ENCODE measurements around the gene ZMYND15. TPM values are rescaled to one million over a fixed set of nuclear protein-coding genes. Genes with fewer than 3 reads are reported as not detected.

Gene ZMYND15
- total and polyA plus RNA-seq, 2 experiments from 2014 or later, result 0.32 to 1.4 TPM

DNA sequence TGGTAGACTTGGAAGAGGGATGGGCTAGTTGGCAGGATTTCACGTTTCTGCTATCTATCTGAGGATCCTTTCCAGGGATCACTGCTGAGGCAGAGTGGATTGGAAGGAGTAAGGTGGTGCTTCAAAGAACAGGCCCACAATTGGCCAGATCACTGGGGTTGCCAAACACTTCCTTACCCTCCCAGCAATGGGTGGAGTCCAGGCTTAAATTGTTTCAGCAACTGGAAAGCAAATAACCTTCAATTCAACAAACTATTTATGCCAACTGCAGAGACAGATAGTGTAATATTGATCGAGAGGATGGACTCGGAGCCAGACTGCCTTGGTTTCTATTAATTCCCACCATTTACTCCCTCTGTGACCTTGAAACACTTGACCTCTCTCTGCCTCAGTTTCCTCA, 27.1 kb upstream of the ZMYND15 start:
- H3K4me1 Mint-ChIP-seq, result peaks cover 13% of the 10 kb centered on the region; the same call in 2 of the 3 replicates
- Histone ChIP-seq H3K4me2 (no peak overlapping the region), H3F3A (replicated peaks; ENCODE audit: low read depth) (peaks cover 8% of the 10 kb centered on the region; the same call in 1 of the 2 replicates), H3K27me3 (ENCODE audit: insufficient read depth) (no peaks in the 10 kb centered on the region), H3K36me3 (ENCODE audit: insufficient read depth) (no peaks in the 10 kb centered on the region; the same call in 1 of the 2 replicates), H3K4me1 (ENCODE audit: insufficient read depth) (peaks cover 11% of the 10 kb centered on the region), H3K79me2 (replicated peaks; ENCODE audit: insufficient read depth) (peaks cover 27% of the 10 kb centered on the region), H2AFZ (no peak overlapping the region), H4K20me1 (replicated peaks; ENCODE audit: insufficient read depth) (no peaks in the 10 kb centered on the region; the same call in 1 of the 2 replicates), H3K9me2 (ENCODE audit: insufficient read depth) (no peaks in the 10 kb centered on the region), H3K27ac (ENCODE audit: low read depth) (no peak overlapping the region), H3K4me3 (no peak overlapping the region)
- no peak overlapping the region for H3K4me3 Mint-ChIP-seq
- peaks cover 17% of the 10 kb centered on the region for H3K27me3 Mint-ChIP-seq (ENCODE audit: insufficient read depth, low read depth, poor library complexity)
- H3K27ac Mint-ChIP-seq, result no peak overlapping the region
- H3K9me3 Mint-ChIP-seq, result peaks cover 10% of the 10 kb centered on the region; the same call in 2 of the 3 replicates
- DNase-seq (ENCODE audit: low spot score), result no peak
- H3K36me3 Mint-ChIP-seq (ENCODE audit: low read depth), result peaks cover 22% of the 10 kb centered on the region
- TF ChIP-seq ETS1 (IDR thresholded peaks at IDR 0.05) (no peak), NANOG (IDR thresholded peaks at IDR 0.05; ENCODE audit: borderline replicate concordance) (no peak), ZNF331 (CRISPR knock-in tag; IDR thresholded peaks at IDR 0.05; ENCODE audit: low read depth) (no peak), JUNB (IDR thresholded peaks at IDR 0.05; ENCODE audit: unreplicated experiment) (no peak), CREB1 (CRISPR knock-in tag; IDR thresholded peaks at IDR 0.05; ENCODE audit: low read depth) (no peak), EZH2phosphoT487 (IDR thresholded peaks at IDR 0.05; ENCODE audit: unreplicated experiment) (no peak), EZH2 (IDR thresholded peaks at IDR 0.05; ENCODE audit: low read depth, unreplicated experiment) (no peak), ZNF114 (CRISPR knock-in tag; IDR thresholded peaks at IDR 0.05) (no peak), POLR2AphosphoS5 (IDR thresholded peaks at IDR 0.05; ENCODE audit: low read depth) (no peak), STAT1 (IDR thresholded peaks at IDR 0.05; ENCODE audit: unreplicated experiment) (no peak), ZNF462 (CRISPR knock-in tag; IDR thresholded peaks at IDR 0.05) (no peak)
- TF ChIP-seq, protein P1, sequence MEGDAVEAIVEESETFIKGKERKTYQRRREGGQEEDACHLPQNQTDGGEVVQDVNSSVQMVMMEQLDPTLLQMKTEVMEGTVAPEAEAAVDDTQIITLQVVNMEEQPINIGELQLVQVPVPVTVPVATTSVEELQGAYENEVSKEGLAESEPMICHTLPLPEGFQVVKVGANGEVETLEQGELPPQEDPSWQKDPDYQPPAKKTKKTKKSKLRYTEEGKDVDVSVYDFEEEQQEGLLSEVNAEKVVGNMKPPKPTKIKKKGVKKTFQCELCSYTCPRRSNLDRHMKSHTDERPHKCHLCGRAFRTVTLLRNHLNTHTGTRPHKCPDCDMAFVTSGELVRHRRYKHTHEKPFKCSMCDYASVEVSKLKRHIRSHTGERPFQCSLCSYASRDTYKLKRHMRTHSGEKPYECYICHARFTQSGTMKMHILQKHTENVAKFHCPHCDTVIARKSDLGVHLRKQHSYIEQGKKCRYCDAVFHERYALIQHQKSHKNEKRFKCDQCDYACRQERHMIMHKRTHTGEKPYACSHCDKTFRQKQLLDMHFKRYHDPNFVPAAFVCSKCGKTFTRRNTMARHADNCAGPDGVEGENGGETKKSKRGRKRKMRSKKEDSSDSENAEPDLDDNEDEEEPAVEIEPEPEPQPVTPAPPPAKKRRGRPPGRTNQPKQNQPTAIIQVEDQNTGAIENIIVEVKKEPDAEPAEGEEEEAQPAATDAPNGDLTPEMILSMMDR (conservative IDR thresholded peaks at IDR 0.05; ENCODE audit: low read depth in 2 of 2), result no peak
- TF ChIP-seq, protein P2, sequence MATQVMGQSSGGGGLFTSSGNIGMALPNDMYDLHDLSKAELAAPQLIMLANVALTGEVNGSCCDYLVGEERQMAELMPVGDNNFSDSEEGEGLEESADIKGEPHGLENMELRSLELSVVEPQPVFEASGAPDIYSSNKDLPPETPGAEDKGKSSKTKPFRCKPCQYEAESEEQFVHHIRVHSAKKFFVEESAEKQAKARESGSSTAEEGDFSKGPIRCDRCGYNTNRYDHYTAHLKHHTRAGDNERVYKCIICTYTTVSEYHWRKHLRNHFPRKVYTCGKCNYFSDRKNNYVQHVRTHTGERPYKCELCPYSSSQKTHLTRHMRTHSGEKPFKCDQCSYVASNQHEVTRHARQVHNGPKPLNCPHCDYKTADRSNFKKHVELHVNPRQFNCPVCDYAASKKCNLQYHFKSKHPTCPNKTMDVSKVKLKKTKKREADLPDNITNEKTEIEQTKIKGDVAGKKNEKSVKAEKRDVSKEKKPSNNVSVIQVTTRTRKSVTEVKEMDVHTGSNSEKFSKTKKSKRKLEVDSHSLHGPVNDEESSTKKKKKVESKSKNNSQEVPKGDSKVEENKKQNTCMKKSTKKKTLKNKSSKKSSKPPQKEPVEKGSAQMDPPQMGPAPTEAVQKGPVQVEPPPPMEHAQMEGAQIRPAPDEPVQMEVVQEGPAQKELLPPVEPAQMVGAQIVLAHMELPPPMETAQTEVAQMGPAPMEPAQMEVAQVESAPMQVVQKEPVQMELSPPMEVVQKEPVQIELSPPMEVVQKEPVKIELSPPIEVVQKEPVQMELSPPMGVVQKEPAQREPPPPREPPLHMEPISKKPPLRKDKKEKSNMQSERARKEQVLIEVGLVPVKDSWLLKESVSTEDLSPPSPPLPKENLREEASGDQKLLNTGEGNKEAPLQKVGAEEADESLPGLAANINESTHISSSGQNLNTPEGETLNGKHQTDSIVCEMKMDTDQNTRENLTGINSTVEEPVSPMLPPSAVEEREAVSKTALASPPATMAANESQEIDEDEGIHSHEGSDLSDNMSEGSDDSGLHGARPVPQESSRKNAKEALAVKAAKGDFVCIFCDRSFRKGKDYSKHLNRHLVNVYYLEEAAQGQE (IDR thresholded peaks at IDR 0.05; ENCODE audit: unreplicated experiment), result no peak
- no peak for ATAC-seq

Data from GM23338 (cell line).